HG02571 (cell line): Measurements from ENCODE around the gene ZNF181.
A peak's percentile ranks its signal among the peaks of the same experiment; 100 is the strongest.
"Not testable (repeated sequence)": the region's sequence is repeated elsewhere in the genome, so short reads cannot be mapped to it uniquely, and the experiment has no call there.

Source experiments
- ATAC-seq: cut with Tn5 transposase; IDR thresholded peaks from one replicate; pipeline ENCODE4 v1.9.1; 2021; ENCODE audit warnings: mild to moderate bottlenecking, moderate library complexity; ENCODE audit not compliant: unreplicated experiment

Gene ZNF181

DNA sequence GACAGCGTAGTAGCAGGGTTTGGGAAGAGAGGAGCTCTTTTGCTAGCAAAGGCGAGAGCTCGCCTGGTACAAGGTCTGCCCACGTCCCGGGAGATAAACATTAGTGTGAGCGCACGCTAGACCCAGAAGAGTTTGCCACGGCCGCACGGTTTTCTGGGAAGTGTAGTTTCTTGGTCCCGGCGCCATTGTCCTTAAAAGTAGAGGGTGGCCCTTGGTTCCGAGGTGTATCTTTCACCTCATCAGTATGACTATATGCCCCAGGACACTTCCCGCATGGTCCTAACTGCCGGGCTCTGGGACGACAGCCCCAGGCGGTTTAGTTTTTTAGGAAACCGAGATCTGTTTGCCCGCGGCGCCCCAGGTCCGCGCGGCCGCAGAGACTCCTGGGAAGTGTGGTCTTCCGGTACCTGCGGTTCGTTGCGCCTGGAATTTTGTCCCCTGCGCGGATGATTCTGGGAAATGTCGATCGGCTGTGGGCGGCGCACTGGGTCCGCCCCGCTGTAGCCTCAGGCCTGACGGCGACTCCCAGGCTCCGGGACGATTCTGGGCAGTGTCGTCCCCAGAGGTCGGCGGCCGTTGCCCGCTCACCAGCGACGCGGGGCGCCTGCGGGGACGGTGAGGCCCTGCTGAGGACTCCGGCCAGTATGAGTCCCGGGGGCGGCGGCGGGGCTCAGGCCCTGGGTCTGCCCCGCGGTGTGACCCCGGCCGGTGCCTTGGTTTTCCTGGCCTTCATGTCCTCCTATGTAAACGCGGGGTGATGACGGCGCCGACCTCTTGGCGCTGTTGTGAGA, at the start of gene ZNF181:
ZNF181 (plus strand) TSS at position 498 of the 791 bp plus-strand sequence. CDS start 795 bp downstream, outside the sequence.
- ATAC-seq, result peak; percentile 69

DNA sequence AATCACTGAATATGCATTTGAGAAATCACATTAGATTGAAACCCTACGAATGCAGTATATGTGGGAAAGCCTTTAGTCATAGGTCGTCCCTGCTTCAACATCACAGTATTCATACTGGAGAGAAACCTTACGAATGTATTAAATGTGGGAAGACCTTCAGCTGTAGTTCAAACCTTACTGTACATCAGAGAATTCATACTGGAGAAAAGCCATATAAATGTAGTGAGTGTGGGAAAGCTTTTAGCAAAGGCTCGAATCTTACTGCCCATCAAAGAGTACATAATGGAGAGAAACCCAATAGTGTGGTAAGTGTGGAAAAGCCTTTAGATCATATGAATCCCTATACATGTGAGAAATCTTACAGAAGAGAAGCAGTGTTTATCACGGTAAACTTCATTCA, 48.8 kb upstream of the ZNF181 start:
- not testable (repeated sequence) for ATAC-seq

DNA sequence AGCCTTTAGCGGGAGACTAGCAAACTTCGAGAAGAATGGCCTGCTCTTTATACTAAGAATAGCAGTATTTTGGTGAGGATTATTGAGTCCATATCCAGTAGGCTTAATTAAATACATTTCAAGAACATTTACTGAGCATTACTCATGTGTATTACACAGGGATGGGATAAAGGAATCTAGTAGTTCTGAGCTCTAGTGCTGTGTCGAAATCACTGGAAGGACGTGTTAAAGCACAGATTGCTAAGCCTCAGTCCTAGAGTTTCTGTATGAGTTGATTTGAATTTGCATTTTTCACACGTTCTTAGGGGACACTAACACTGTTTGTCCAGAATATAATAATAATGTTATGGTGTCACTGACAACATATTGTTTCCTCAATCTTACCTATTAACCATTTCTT, 47.6 kb upstream of the ZNF181 start:
- ATAC-seq, result no peak

DNA sequence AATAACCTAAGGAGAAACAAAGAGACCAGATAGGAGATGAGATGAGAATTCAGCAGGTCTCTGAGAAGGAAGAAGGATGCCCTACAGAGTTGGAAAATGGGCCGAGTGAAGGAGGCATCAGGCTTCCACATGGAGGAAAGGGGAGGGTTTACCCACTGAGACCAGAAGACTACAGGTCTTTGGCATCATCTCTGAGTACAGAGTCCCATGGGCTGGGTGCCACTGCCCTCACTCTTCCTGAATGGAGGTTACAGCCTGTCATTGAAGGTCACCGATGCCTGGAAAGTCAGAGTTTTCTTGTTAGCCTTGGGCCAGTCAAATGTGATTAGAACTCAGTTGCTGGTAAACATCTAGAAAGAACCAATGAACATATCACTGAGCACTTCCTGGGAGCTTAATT, 46.7 kb upstream of the ZNF181 start:
- no peak for ATAC-seq

DNA sequence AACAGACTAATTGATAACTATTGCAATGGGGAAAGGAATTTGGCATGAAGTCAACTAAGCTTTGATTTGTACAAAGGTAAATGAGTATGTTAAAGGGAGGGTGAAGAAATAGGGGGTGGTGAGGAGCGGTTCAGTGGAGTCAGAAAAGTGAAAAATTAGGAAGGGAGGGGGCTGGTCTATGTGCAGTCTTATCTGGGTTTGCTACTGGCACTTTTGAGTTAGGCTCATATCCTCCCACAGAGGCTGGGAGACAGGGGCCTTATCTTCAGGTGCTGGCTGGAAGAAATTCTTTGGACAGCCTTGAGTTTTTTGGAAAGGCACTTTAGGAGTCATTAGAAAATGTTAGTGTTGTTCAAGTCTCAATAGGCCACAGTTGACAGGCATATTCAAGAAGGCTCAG, 45.5 kb upstream of the ZNF181 start:
- no peak for ATAC-seq

DNA sequence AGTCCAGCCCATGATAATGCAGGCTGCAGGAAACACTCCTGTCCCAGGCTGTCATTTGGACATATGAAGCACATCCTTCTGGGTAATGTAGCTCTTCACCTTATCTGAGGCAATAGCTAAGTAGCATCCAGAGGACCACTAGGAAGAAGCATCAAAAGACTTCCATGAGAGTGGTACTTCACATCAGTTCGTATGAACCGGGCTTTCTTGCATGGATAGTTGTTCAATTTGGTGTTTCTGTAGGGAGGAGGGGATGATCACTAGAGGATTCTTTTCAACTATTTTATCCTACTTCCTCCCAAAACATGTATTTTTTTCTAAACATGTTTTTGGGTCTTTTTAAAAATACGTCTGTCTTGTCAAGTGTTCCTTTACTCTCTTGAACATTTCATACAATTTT, 43.7 kb upstream of the ZNF181 start:
- no peak for ATAC-seq

DNA sequence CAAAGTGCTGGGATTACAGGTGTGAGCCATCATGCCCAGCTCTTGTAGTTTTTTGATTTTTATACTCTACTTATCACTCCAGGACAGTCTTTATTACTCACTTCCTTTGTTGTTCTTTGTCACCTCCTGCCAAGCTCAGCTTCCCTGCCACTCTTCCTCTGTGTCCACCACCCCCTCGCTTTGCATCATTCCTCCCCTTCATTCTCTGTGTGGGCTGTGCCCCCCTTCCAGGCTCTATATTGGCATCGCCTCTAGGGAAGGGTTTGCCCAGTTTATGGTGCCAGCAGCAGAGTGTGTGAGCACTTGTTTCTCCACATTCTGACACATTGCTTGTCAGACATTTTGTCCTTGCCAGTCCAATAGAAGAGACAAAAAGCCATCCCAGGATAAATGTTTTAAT, 41.5 kb upstream of the ZNF181 start:
- no peak for ATAC-seq

DNA sequence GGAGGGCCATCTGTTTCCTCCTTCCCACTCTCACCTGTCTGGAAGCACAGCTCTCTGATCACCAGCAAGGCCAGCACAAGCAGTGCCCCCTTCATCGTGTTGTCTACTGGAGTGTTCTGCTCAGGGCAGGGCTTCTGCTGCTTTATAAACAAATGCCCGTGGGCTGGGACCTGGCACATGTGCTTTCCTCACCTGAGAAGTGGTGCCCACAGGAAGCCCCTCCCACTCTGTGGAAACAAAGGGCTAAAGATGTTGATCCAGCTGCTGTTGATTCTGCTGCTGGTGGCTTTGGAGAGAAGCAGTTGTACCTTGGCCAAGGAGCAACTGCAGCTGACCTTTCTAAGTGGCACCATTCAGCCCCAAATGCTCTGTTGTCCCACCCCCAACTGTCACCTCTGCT, 26.4 kb upstream of the ZNF181 start:
- no peak for ATAC-seq

DNA sequence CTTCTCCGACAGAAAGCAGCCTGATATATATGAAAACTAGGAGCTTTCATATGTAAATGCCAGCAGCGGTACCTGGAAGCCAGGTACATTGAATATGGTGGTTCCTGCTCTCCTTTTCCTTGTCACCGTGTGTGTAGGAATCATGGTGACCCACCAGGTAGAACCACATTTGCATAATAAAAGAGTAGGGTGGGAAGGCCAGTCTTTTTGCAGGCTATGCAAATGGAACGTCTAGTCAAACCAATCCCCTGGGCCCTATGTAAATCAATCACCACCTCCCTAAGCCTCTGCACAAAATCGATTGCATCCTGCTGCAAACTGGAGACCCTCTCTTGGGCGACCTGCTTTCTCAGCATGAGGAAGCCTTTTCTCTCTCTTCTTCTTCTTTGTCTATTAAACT, 22.2 kb upstream of the ZNF181 start:
- no peak for ATAC-seq

DNA sequence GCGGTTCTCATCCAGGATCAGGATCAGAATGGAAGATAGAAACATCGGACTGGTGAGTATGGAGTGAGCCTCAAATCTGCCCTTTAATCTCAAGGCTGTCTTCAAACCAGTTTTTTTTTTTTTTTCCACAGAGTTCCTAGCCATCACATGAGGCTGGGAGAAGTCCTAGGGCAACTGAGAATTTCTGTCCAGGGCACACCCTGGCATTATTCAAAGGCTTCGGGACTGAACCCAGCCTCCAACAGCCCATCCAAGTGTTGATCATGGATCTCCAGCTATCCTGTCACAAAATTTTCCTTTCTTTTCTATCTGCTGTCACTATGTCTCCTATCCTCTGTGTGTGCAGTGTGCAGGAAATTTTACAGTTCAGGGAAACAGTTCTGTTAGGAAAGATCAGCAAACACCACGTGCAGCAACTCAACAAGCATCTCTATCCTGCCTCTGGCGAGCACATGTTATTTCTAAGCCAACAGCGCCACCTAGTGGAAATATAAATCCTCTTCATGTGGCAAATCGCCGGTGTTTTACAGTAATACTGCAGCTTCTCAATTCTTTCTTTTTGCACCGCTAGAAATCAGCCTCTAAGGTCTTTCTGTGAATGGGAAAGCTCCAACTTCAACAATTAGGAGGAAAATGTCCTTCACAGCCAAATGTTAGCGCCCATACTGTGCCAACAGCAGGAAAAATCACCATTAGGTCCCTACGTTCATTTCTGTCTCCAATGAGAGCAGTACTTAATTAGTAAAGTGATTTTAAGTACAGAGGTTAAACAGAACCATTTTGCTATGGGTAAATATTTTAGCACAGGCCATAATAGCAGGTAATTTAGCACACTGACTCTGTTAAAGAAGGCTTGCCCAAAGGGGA, 21.4 kb upstream of the ZNF181 start:
- no peak for ATAC-seq

DNA sequence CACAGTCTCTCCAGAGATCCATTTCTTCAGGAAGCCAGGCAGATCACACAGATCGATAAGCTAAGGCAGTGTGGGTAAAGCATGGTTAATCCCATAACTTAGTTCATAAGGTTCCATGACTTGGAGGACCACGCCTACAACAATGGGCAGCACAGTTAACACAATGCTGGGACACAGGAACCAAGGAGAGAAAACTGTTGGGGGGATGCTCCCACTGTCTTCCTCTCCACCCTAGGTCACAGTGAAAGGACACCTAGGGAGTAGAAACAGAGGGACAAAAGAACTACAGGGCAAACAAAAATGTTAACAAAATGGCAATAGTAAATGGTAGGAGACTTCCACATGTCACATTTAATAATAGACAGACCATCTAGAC, 20.8 kb upstream of the ZNF181 start:
- ATAC-seq, result no peak

DNA sequence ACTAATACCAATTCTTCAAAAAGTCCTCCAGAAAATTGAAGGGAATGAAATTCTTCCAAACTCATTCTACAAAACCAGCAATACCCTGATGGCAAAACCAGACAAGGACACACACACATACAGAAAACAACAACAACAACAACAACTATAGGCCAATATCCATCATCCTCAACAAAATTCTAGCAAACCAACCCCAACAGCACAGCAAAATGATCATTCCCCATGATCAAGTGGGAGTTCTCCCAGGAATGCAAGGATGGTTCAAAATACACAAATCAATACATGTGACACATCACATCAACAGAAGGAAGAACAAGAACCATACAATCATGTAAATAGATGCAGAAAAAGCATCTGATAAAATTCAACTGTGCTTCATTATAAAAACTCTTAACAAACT, 18.7 kb upstream of the ZNF181 start:
- ATAC-seq, result no peak

DNA sequence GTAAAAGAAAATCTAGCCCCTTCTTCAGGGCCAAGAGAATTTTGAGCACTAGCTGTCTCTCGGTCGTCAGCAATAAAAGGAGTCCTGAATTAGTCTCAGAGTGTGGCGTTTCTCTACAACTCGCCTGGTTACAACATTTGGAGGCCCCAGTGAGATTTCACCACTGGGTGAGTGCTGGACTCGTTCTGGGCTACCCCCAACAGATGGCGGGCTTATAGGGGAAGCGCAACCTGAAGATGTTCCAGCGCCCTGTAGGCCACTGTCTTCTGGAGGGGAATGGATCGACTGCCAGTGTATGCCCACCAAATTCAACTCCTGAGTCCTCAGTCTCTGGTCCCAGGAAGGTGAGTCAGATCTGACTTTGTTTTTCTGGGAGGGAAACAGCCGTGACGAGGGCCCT, 11.7 kb upstream of the ZNF181 start:
- ATAC-seq, result no peak

DNA sequence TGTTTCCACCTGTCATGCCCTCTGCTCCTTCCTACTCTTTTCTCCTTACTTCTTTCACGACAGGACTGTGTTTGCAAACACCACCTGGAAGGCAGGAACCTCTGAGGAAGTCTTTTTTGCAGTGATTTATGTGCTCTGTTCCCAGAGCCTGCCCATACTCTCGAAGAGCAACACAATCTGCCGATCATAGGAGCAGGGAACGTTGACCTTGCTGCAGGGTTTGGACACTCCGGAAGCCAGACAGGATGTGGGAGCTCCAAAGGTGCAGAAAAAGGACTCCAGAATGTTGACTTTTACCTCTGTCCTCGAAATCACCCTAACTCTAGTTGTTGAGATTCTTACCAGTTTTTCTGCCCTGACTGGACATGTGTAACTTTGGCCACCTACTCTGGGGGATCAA, 8.6 kb upstream of the ZNF181 start:
- ATAC-seq, result no peak

DNA sequence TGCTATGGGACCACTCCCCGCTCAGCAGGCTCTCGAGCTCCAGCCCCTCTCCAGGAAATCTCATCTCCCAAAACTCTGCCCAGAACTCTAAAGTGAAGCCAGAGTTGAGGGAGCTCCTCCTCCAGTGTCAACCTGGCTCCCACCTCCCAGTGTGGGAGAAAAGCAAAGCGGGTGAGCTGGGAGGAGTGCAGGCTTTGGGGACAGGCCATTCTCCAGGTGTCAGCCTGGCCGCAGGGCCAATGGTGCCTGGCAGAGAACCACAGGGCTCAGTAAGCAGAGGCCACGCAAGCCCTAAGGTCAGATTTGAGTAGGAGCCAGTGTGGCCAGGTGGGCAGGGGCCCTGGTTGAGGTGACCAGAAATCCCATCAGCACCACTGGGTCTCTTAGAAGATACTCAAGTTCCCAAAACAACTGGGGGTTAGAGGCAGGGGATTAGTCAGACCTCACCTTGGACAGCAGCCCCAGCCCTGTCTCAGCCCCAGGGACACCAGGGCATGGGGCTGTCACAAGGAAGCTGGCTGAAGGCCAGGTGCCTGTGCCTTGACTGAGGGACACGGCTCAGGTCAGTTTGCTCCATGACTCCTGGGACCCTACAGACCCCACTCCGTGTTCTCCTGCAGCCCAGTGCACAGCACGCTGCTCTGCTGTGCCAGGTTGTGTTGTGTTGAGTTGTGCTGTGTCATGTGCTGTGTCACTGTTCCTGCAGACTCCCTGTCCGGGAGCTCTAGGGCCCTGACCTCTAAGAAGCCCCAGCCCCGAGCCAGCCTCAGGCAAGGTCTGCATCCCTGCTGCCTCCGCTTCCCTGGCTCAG, 2.8 kb upstream of the ZNF181 start:
- ATAC-seq, result no peak

DNA sequence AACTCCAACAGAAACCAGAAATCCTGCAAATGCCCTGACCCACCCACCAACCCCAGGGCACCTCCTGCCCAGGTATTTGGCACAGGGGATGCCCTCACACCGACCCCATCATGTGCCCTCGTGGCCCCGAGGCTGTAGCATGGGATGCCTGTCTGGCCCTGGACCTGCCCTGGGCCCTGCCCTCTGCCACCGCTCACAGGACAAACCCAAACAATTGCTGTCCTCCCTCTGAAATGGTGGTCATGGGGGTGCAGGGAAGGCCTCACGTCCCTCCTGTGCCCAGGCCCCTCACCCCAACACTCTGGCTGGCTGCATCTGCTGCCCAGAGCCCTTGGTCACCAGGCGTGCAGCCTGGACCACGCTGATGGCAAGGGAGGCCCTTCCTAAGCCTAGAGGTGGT, 2.1 kb upstream of the ZNF181 start:
- ATAC-seq, result no peak

DNA sequence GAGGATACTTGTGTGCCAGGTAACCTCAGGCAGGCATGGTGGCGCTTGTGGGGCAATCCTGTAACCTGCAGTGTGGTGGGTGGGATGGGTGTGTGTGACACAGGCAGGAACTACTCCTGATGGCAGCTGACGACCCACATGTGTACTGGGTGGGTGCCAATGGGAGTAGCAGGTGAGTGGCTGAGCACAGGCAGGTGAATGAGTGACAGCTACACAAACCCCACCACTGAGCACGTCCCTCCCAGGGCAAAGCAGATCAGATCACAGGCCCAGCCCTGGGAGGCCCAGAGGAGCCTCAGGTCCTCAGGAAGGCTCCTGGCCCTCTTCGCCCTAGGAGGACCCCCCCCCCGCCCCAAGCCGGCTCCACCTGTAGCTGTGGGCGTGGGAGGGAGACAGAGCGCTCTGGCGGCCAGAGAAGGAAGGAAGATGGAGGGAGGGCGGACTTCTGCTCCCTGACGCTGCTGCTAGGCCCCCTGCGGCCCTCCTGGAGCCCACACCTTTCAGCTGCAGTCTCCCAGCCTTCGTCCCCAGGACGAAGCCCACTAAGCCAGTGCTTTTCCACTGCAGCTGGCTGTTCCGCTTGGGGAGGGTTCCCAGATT, 1.3 kb upstream of the ZNF181 start:
- ATAC-seq, result no peak

DNA sequence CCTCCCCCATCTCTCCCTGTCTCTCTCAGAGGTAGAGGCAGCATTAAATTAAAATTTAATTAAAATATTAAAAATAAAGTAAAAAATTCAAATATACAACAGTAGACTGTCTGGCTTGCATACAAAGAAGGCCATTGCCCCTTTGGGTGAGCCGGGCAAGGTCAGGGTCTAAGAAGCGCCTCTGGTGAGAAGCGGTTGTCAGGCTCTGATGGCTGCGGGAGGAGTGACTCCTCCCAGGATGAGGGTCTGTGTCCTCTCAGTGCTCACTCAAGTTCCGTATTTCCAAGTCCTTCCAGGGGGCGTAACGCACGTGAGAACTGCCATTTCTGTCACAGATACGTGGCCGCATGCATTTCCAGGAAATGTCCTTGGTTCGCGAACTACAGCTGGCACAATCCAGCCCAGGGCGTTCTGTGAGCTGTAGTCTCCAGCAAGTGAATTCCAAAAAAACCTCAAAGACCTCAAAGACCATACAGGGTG, 737 bp upstream of the ZNF181 start:
- no peak for ATAC-seq

DNA sequence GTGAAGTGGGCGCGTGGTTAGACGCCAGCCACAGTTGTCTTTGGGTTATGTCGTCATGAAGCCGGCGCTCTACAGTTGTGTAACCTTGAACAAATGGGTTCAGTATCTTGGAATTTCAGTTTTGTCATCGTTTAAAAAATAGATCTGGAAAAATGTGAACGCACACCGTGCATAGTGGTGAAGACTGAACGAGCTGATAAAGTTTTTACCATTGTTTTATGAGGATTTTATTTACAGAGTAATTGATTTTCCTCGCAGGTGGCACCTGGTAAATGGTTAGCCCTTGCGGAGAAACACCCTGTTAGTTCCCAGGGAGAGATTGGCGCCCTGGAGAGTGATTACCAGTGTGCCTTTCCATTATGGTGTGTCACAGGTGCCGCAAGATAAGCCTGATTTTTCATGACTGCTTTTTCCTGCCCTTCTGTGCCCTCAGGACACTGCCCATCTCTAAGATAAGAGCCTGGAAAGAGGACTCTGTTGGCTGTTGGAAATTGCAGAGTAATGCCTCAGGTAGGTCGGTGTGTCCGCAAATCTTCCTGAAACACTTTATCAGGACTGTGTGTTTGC, 577 bp downstream of the ZNF181 start:
- no peak for ATAC-seq

DNA sequence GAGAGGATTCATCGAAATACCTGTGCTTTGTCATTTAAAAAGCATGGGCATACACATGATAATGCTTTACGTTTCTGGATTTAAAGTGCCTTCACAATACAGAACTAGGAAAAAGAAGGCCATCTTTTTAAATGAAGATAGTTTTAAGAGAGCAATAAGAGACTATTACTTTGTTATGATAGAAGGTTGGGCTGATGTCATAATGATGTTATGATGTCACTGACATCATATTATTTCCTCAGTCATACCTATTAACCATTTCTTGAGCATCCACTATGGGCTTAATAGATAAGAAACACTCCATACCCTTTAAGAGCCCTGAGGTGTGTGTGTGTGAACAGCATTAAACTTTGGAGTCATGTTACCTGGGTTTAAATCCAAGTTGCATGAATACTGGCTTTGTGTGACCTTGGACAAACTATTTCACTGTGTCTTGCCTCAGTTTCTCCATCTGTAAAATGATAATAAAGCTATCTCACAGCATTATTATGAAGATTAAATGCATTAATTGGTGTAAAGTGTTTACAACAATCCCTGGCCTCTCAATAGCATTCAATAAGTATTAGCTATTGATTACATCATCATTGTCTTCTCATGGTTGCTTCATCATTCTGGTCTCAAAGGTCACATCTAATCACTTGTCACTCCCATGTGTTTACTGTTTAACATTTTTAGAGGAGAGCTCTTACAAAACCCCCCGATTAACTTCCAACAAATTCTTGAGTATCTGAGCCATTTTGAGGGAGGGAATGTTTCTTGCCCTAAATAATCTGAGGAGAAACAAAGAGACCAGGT, 11.1 kb downstream of the ZNF181 start:
- ATAC-seq, result no peak
